CD14-positive monocyte (primary cell): Measurements from ENCODE around the gene TARP.

Source experiments
- DNase-seq, 3 donors: peaks; one replicate each; pipeline ENCODE4 v3.0.0-alpha.2; 2011 to 2022
- H2AFZ ChIP-seq: 2 replicates; pipeline ENCODE4 v1.6.0; 2012; ENCODE audit warnings: mild to moderate bottlenecking, low read depth, low read length, inconsistent platforms; ENCODE audit not compliant: insufficient read depth, poor library complexity, severe bottlenecking
- H3K27ac ChIP-seq, 2 donors: 1 replicate in 1 of 2; 2 replicates in 1 of 2; pipeline ENCODE4 v1.5.1; 2012 to 2013; ENCODE audit warnings: low read length in 2 of 2, control low read depth in 1 of 2, inconsistent platforms in 1 of 2, low read depth in 1 of 2, mild to moderate bottlenecking in 1 of 2
- H3K27me3 ChIP-seq, 2 donors: one replicate each; pipeline versions ENCODE4 v1.6.0 to v1.6.1; 2011 to 2013; ENCODE audit warnings: low read length in 2 of 2; ENCODE audit not compliant: control insufficient read depth in 2 of 2, insufficient read depth in 2 of 2
- H3K36me3 ChIP-seq, 2 donors: replicated peaks in 1 of 2; 1 replicate in 1 of 2; 2 replicates in 1 of 2; pipeline versions ENCODE4 v1.5.1 to v1.6.1; 2012 to 2013; ENCODE audit warnings: low read length in 2 of 2, control low read depth in 1 of 2, inconsistent platforms in 1 of 2, mild to moderate bottlenecking in 1 of 2; ENCODE audit not compliant: insufficient read depth in 2 of 2, control insufficient read depth in 1 of 2
- H3K4me1 ChIP-seq, 2 donors: 1 replicate in 1 of 2; 2 replicates in 1 of 2; pipeline versions ENCODE4 v1.5.1 to v1.6.1; 2012 to 2013; ENCODE audit warnings: low read length in 2 of 2, control low read depth in 1 of 2, inconsistent platforms in 1 of 2, mild to moderate bottlenecking in 1 of 2, moderate library complexity in 1 of 2; ENCODE audit not compliant: insufficient read depth in 2 of 2, control insufficient read depth in 1 of 2
- H3K4me2 ChIP-seq: replicated peaks from 2 replicates; pipeline ENCODE3; 2012; ENCODE audit warnings: low read length, moderate library complexity, mild to moderate bottlenecking; ENCODE audit not compliant: poor library complexity, severe bottlenecking; ENCODE audit errors: extremely low read depth
- H3K4me3 ChIP-seq, 3 experiments: fragments of 200-600 bp in 1 of 3; sonication (generic) in 1 of 3; replicated peaks in 1 of 3; 1 replicate in 2 of 3; 2 replicates in 1 of 3; pipeline ENCODE4 v1.5.1; 2011 to 2013; ENCODE audit warnings: low read length in 3 of 3, mild to moderate bottlenecking in 3 of 3, control low read depth in 2 of 3, low read depth in 2 of 3, inconsistent platforms in 1 of 3, moderate library complexity in 1 of 3
- H3K79me2 ChIP-seq: 2 replicates; pipeline ENCODE4 v1.6.0; 2012; ENCODE audit warnings: mild to moderate bottlenecking, control low read depth, inconsistent platforms, low read length, moderate library complexity; ENCODE audit not compliant: insufficient read depth
- H3K9ac ChIP-seq: 2 replicates; pipeline ENCODE4 v1.6.0; 2017; ENCODE audit warnings: low read length, mild to moderate bottlenecking; ENCODE audit not compliant: insufficient read depth, poor library complexity, severe bottlenecking
- H3K9me3 ChIP-seq, 2 donors: replicated peaks in 1 of 2; 1 replicate in 1 of 2; 2 replicates in 1 of 2; pipeline versions ENCODE4 v1.5.1 to v1.6.1; 2012 to 2013; ENCODE audit warnings: low read length in 2 of 2, control low read depth in 1 of 2; ENCODE audit not compliant: control insufficient read depth in 1 of 2, insufficient read depth in 1 of 2
- H4K20me1 ChIP-seq: 2 replicates; pipeline ENCODE4 v1.6.0; 2012; ENCODE audit warnings: mild to moderate bottlenecking, low read length, control low read depth, moderate library complexity; ENCODE audit not compliant: insufficient read depth
- H3K27ac Mint-ChIP-seq, 7 donors: one replicate each; pipeline ENCODE4 v1.8.0; 2020; ENCODE audit warnings: mild to moderate bottlenecking in 7 of 7, mixed read lengths in 7 of 7, moderate library complexity in 6 of 7, inconsistent platforms in 2 of 7
- H3K27me3 Mint-ChIP-seq, 3 donors: one replicate each; pipeline ENCODE4 v1.8.0; 2021 to 2022; ENCODE audit warnings: low read depth in 3 of 3, mild to moderate bottlenecking in 3 of 3, mixed read lengths in 3 of 3, moderate library complexity in 3 of 3, inconsistent platforms in 1 of 3
- H3K36me3 Mint-ChIP-seq, 2 donors: one replicate each; pipeline ENCODE4 v1.8.0; 2020; ENCODE audit warnings: mixed read lengths in 2 of 2, inconsistent platforms in 1 of 2, mild to moderate bottlenecking in 1 of 2
- H3K4me1 Mint-ChIP-seq: one replicate; pipeline ENCODE4 v1.8.0; 2020; ENCODE audit warnings: mild to moderate bottlenecking, mixed read lengths
- H3K4me3 Mint-ChIP-seq, 2 donors: one replicate each; pipeline ENCODE4 v1.8.0; 2020; ENCODE audit warnings: mild to moderate bottlenecking in 2 of 2, mixed read lengths in 2 of 2, moderate library complexity in 1 of 2
- H3K9me3 Mint-ChIP-seq, 7 donors: one replicate each; pipeline ENCODE4 v1.8.0; 2020 to 2022; ENCODE audit warnings: mixed read lengths in 7 of 7, mild to moderate bottlenecking in 6 of 7, moderate library complexity in 6 of 7, inconsistent platforms in 2 of 7
- CTCF ChIP-seq: fragments of 200-600 bp; IDR thresholded peaks from one replicate; pipeline ENCODE4 v1.8.0; 2022; ENCODE audit warnings: antibody characterized with exemption, mild to moderate bottlenecking
- WGBS: methylation state at CpG from one replicate; pipeline ENCODE4 v1.1.5; 2013; ENCODE audit warnings: missing lambda C conversion rate; ENCODE audit not compliant: insufficient coverage; 5-methylcytosine and 5-hydroxymethylcytosine counted together
- intact Hi-C, 2 donors: fragments of 100-400 bp; cut with micrococcal nuclease; formaldehyde crosslinking; loops; one replicate each; pipeline versions ENCODE4 v1.15.0 to v1.15.1; 2023

Gene TARP

GRCh38 chr7:38321515-38321944 is 48.1 kb upstream of the TARP start:
- peaks cover 0 to 3% (median 2%) of the 10 kb centered on the region in 3 donors for H3K27me3 Mint-ChIP-seq
- Histone ChIP-seq H3K9ac (no peak overlapping the region), H2AFZ (no peak overlapping the region), H4K20me1 (no peaks in the 10 kb centered on the region), H3K4me1 (peaks cover 21% of the 10 kb centered on the region in 2 donors), H3K9me3 (no peaks in the 10 kb centered on the region), H3K36me3 (no peaks in the 10 kb centered on the region), H3K27me3 (no peaks in the 10 kb centered on the region), H3K4me2 (no peak overlapping the region), H3K4me3 (no peak overlapping the region), H3K27ac (no peak overlapping the region), H3K79me2 (peaks cover 5% of the 10 kb centered on the region)
- peaks cover 0 to 4% of the 10 kb centered on the region in 2 donors for H3K36me3 Mint-ChIP-seq
- H3K4me1 Mint-ChIP-seq, result peaks cover 24% of the 10 kb centered on the region
- no peak for DNase-seq
- WGBS, result 31% methylated on average over 3 of the region's 3 CpGs
- intact Hi-C loops, result loop anchor here in 1 of 2 donors (10.0 kb wide), 1 partner anchor 107 kb away; no protein-coding TSS in a partner anchor
- no peak overlapping the region for H3K4me3 Mint-ChIP-seq
- no peak for TF ChIP-seq CTCF
- H3K27ac Mint-ChIP-seq, result no peak overlapping the region
- peaks cover 0 to 4% (median 0%) of the 10 kb centered on the region in 7 donors for H3K9me3 Mint-ChIP-seq

- Histone ChIP-seq H2AFZ (no peak overlapping the region), H3K79me2 (peaks cover 9% of the 10 kb centered on the region), H3K4me2 (no peak overlapping the region), H3K4me3 (no peak overlapping the region), H3K27ac (no peak overlapping the region), H3K9ac (no peak overlapping the region), H4K20me1 (no peaks in the 10 kb centered on the region), H3K27me3 (no peaks in the 10 kb centered on the region), H3K36me3 (no peaks in the 10 kb centered on the region), H3K9me3 (no peaks in the 10 kb centered on the region), H3K4me1 (peaks cover 21% of the 10 kb centered on the region in 2 donors)
- no peak overlapping the region for H3K4me3 Mint-ChIP-seq
- no peak for DNase-seq
- H3K27me3 Mint-ChIP-seq, result peaks cover 0 to 3% (median 2%) of the 10 kb centered on the region in 3 donors
- peaks cover 24% of the 10 kb centered on the region for H3K4me1 Mint-ChIP-seq
- H3K36me3 Mint-ChIP-seq, result peaks cover 0 to 4% of the 10 kb centered on the region in 2 donors
- TF ChIP-seq CTCF, result no peak
- H3K9me3 Mint-ChIP-seq, result peaks cover 0 to 4% (median 0%) of the 10 kb centered on the region in 7 donors
- H3K27ac Mint-ChIP-seq, result no peak overlapping the region
- intact Hi-C loops, result loop anchor here in 1 of 2 donors (10.0 kb wide), 1 partner anchor 106 kb away; no protein-coding TSS in a partner anchor
These were observed 47.6 kb upstream of the TARP start for GRCh38 chr7:38321050-38321449.
